ENCODE measurements around the gene ATPAF1.
"Not testable (repeated sequence)": the region's sequence is repeated elsewhere in the genome, so short reads cannot be mapped to it uniquely, and the experiment has no call there.

ATPAF1 gene

GRCh38 chr1:46679789-46680573 lies 11.8 kb upstream of the ATPAF1 start:
- DNase-seq = no peak

DNA sequence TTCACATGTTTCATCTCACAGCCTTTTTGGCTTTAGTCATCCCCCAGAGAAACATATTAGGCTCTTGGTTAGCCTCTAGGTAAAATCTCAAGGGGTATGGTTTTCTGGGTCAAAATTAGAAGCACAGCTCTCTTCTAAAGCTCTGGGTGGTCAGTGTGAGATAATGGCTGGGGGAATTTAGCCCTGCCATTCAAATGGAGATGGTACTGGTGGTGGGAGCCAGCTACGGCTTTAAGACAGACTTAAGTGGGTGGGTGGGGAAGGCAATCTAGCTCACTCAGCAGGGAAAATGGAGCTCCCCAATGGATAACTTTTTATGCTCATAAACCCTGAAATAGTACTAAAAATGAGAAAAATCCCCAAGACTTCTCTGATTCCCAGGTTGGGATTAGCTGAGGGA lies 9.2 kb upstream of the ATPAF1 start:
- DNase-seq = no peak

GRCh38 chr1:46676531-46676930 lies 8.4 kb upstream of the ATPAF1 start:
- DNase-seq = no peak

DNA sequence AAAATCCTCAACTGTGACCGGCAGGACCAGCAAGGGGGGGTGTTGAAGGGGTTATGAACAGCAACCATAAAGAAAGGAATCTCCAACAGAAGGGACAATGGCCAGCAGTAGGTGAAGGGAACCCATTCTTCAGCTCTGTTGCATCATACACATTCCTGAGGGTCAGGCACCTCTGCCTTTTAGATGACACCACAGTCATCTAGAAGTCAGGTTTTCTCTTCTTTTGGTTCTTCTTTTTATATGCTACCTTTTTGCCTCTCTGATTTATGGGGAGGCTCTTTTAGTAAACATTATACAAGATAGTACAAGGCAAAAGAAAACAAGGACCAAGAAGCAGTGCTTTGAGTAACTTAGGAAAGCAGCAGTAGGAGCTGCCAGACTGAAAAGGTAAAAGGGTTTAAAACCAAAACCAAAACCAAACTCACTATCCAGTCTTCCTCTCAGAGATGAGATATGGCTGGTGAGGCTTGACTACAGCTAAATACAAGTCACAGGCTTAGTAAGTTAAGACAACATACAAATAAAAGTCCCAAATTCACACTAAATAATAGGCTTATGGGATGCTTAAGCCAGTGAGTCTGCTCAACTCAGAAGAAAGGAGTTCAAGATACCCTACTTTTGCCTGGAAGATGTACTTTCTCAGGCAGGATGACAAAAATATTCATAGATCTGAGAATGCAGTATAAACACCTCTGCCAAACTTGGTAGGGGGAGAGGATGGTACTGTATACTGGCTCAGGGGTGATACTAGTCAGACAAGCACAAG lies 7.6 kb upstream of the ATPAF1 start:
- DNase-seq = no peak

DNA sequence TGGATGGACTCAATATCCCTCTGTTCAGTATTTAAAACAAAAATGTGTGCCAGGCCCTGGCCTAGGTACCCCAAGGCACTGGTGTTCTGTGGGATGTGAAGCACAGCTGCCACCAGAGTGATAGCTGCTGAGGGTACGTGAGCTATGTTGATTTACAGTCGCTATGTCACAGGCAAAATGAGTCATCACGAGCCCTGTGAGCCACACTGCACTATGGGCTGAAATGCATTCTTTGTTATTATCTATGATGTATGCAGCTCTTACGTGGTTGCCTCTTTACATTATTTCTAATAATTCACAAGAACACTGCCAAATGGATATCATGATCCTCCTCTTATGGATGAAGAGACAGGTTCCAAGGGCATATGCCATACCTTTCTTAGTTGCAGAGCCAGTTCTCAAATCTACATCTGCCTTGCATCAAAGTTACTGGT lies 5.6 kb upstream of the ATPAF1 start:
- DNase-seq = no peak

- no peak for DNase-seq
These were observed 4.5 kb upstream of the ATPAF1 start for GRCh38 chr1:46672696-46673095.

DNA sequence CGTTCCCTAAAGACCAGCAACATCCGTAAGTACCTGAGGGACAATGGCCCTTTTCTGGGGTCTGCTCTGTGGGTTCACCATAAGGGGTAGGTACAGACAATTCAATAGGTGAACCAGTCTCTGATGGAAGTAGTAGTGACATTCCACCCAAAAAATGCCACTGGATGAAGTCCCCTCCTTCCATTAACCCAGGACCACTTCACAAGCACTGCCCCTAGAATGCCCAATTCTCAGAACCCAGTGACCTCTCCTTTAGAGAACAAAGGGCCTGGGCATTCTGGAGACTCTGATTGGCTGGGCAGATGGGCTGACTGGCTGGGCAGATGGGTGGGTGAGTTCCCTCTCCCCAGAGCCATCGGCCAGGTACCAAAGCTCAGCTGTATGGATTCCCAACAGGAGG lies 3.4 kb upstream of the ATPAF1 start, which contains the start of gene TEX38:
Gene TEX38, plus strand, starts transcription at position 301 of the 400 bp plus-strand sequence. Its CDS starts 81 bp downstream, at position 382.
- no peak for DNase-seq

DNA sequence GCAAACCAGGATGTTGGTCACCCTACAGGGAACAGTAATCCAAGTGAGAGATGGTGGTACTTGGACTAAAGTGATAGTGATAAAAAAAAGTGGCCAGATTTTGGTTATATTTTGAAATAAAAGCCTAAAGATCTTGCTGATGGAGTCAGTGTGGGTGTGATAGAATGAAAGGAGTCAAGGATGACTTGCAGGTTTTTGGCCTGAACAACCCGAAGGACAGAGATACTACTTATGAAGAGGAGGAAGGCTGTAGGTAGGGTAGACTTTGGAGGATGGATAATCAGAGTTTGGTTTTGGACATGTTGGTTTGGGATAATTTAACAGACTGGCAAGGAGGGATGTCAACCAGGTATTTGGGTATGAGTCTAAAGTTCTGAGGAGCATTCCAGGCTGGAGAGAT lies 2.0 kb upstream of the ATPAF1 start:
- no peak for DNase-seq

- no peak for DNase-seq
These were observed 2.2 kb downstream of the ATPAF1 start for GRCh38 chr1:46665983-46666382.

- not testable (repeated sequence) for DNase-seq
These were observed 5.2 kb downstream of the ATPAF1 start for GRCh38 chr1:46662919-46663318.

GRCh38 chr1:46660116-46660515 lies 8.0 kb downstream of the ATPAF1 start:
- DNase-seq = not testable (repeated sequence)

- no peak for DNase-seq
These were observed 8.8 kb downstream of the ATPAF1 start for GRCh38 chr1:46659307-46659870.

- DNase-seq = no peak
These were observed 10.4 kb downstream of the ATPAF1 start for GRCh38 chr1:46657775-46658174.

GRCh38 chr1:46656643-46657042 lies 11.5 kb downstream of the ATPAF1 start:
- DNase-seq = no peak

- DNase-seq = no peak
These were observed 12.3 kb downstream of the ATPAF1 start for GRCh38 chr1:46655848-46656247.

DNA sequence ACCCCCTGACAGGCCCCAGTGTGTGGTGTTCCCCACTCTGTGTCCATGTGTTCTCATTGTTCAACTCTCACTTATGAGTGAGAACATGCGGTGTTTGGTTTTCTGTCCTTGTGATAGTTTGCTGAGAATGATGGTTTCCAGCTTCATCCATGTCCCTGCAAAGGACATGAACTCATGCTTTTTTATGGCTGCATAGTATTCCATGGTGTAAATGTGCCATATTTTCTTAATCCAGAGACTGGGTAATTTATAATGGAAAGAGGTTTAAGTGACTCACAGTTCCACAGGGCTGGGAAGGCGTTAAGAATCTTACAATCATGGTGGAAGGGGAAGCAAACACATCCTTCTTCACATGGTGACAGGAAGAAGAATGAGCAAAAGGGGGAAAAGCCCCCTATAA lies 13.5 kb downstream of the ATPAF1 start:
- DNase-seq = not testable (repeated sequence)

- DNase-seq = no peak
These were observed 14.2 kb downstream of the ATPAF1 start for GRCh38 chr1:46654012-46654411.

DNA sequence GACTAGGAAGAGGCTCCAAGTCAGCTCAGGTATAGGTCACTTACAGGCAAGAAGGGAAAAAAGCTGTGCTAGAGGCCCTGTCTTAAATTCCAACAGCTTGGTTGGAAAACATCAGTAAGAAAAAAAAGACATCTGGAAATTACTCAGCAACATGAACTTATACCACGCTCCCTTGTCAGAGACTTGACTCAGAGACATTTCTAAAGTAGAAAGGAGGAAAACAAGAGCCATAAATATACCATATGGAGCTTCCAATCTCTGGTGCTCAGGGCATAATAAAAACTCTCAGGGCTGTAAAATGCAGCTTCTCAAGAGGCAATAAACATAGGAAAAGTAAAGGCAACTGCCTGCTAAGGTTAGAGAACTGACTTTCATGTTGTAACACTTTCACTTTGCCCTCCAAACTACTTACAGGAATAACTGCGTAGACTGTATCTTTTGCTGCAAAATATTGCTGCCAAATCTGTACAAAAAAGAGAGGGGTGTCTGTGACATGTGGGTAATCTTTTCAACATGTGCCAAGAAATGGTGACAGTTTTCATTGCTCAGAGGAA lies 14.7 kb downstream of the ATPAF1 start:
- DNase-seq = no peak

DNA sequence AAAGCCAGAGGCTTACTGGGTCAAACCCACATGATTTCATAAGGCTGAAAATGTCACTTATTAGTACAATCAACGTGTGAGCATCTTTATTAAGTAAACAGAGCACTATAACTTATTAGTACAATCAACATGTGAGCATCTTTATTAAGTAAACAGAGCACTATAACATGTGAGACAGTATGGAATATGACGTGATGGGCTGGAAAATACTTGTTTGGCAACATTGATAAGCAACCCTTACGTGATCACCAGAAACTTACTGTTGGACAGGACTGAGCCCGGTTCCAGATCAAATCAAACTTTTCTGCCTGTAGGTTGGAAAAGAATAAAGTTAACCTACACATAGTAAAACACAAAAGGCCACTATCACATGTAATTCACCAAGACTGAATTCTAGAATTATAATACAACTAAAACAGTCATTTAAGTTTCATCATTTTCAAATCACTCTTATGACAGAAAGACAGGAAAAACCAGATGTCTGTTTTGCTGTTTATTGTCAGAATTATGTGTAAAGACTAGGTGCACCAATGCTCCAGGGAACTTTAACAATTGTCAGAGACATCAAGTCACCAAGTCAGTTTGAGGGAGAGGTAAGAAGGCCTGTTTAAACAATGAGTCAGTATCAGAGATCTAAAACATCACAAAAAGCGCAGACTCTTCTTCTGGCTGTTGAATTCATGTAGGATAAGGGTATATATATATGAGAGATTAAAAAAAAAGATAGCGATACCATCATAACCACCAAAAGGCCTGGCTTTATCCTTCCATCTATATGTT lies 15.7 kb downstream of the ATPAF1 start:
- no peak for DNase-seq

- DNase-seq = not testable (repeated sequence)
These were observed 17.0 kb downstream of the ATPAF1 start for GRCh38 chr1:46651152-46651551.

GRCh38 chr1:46650491-46650890 lies 17.7 kb downstream of the ATPAF1 start:
- DNase-seq = no peak

- no peak for DNase-seq
These were observed 18.4 kb downstream of the ATPAF1 start for GRCh38 chr1:46649764-46650163.

GRCh38 chr1:46647611-46648010 lies 20.6 kb downstream of the ATPAF1 start:
- DNase-seq = no peak
